ENCODE data around the gene CCDC88C.

The CCDC88C gene

DNA sequence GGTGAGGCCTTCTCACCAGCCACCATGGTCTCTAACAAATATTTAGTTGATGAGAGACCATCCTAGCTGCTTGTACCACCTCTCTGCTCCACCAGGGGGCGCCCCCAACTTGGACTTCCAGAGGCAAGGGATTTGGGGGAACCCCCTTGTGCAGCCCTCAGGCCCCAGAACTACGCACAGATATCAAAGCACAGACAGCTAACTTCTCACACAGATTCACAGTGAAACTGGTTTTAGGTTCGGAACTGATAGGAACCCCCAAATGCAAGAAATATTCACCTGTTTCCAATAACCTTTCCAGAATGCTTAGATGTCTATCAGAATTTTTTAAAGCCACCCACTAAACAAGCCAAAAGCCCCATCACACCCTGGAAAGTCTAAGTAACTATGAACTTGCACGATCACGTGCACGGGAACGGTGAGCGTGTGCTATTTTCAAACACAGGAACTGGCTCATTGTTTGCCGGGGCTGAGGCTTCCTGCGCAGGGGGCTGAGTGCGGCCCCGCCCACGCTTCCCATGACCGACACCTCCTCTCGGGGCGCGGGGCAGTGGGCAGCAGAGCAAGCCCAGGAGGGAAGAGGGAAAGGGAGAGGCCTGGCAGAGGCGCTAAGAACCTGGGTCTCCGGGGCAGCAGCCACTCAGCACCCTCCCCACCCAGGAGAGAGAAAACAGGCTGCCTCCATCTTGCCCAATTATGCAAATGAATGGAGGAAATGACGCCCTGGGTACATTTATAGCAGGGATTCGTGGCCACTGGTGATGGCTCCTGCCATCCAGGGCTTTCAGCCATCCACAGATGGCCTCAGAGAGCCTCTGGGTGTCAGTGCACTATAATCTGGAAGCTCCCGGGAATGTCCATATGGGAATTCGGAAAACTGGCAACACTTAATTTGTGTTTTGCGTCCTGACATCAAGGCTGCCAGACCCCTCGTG lies 93.7 kb downstream of the CCDC88C start:
- peaks cover 58% of the 10 kb centered on the region for H3K36me3 ChIP-seq (ENCODE audit: insufficient read depth, low read depth, low read length)
- H3K9ac ChIP-seq (ENCODE audit: low read depth, low read length): no peak overlapping the region
- H3K4me1 ChIP-seq (ENCODE audit: insufficient read depth, low read length): peaks cover 3% of the 10 kb centered on the region; the same call in 1 of the 2 replicates
- H3K9me3 ChIP-seq (ENCODE audit: insufficient read depth, low read depth, low read length): no peaks in the 10 kb centered on the region
- no peaks in the 10 kb centered on the region for H3K27me3 ChIP-seq (ENCODE audit: insufficient read depth, low read length)
- no peak overlapping the region for H3K4me3 ChIP-seq (ENCODE audit: low read length)
- no peak overlapping the region for H3K27ac ChIP-seq (ENCODE audit: low read length)

DNA sequence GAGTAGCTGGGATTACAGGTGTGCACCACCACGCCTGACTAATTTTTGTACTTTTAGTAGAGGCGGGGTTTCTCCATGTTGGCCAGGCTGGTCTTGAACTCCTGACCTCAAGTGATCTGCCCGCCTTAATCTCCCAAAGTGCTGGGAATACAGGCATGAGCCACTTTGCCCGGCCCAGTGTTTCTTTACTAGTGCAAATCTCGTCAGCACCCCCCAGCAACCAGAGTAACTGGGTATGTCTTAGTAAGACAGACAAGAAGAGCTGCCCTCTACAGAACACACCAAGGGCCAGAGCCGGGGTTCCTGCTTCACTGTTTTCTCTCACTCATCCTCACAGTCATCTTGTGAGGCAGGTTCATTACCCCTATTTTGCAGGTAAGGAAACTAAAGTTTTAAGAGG lies 94.6 kb downstream of the CCDC88C start:
- Histone ChIP-seq H3K4me1 (ENCODE audit: insufficient read depth, low read length) (peaks cover 3% of the 10 kb centered on the region; the same call in 1 of the 2 replicates), H3K27me3 (ENCODE audit: insufficient read depth, low read length) (no peaks in the 10 kb centered on the region), H3K27ac (ENCODE audit: low read length) (no peak overlapping the region), H3K4me3 (ENCODE audit: low read length) (no peak overlapping the region), H3K36me3 (ENCODE audit: insufficient read depth, low read depth, low read length) (peaks cover 67% of the 10 kb centered on the region), H3K9ac (ENCODE audit: low read depth, low read length) (no peak overlapping the region), H3K9me3 (ENCODE audit: insufficient read depth, low read depth, low read length) (no peaks in the 10 kb centered on the region)

DNA sequence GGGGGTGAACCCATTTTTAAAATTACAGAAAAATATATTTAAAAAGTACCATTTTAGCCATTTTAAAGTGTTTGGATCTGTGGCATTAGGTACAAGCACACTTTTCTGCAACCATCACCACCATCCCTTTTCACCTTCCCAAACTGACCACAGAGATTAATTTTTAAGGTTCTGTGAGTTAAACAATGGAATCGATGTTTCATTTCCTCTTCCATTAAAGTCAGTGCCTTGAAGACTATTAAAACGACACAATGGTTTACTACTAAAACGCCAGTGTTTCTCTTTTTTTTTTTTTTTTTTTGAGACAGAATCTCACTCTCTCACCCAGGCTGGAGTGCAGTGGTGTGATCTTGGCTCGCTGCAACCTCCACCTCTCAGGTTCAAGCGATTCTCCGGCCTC lies 95.0 kb downstream of the CCDC88C start:
- Histone ChIP-seq H3K4me3 (ENCODE audit: low read length) (no peak overlapping the region), H3K4me1 (ENCODE audit: insufficient read depth, low read length) (peaks cover 3% of the 10 kb centered on the region; the same call in 1 of the 2 replicates), H3K9me3 (ENCODE audit: insufficient read depth, low read depth, low read length) (no peaks in the 10 kb centered on the region), H3K36me3 (ENCODE audit: insufficient read depth, low read depth, low read length) (peaks cover 71% of the 10 kb centered on the region), H3K27me3 (ENCODE audit: insufficient read depth, low read length) (no peaks in the 10 kb centered on the region), H3K9ac (ENCODE audit: low read depth, low read length) (no peak overlapping the region), H3K27ac (ENCODE audit: low read length) (no peak overlapping the region)

DNA sequence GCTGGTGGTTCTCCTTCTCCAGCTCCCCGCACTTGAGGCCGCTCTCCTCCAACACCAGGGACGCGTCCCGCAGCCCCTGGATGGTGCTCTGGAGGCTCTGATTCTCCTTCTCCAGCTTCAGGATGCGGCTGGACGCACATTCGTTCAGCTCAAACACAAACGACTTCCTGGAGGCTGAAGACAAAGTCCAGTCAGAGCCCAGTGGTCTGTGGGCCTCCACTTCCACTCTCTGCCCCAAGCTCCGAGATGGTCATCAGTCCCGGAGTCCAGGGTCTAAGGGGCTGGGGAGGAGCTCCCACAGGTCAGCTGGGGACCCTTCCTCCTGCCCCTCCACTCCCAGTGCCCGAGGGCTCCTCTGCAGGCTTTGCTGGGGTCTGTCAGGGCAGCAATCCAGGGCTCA lies 96.5 kb downstream of the CCDC88C start:
- H3K9me3 ChIP-seq (ENCODE audit: insufficient read depth, low read depth, low read length): no peaks in the 10 kb centered on the region
- H3K27ac ChIP-seq (ENCODE audit: low read length): no peak overlapping the region
- no peaks in the 10 kb centered on the region for H3K27me3 ChIP-seq (ENCODE audit: insufficient read depth, low read length)
- no peak overlapping the region for H3K4me3 ChIP-seq (ENCODE audit: low read length)
- peaks cover 76% of the 10 kb centered on the region for H3K36me3 ChIP-seq (ENCODE audit: insufficient read depth, low read depth, low read length)
- peaks cover 3% of the 10 kb centered on the region; the same call in 1 of the 2 replicates for H3K4me1 ChIP-seq (ENCODE audit: insufficient read depth, low read length)
- H3K9ac ChIP-seq (ENCODE audit: low read depth, low read length): no peak overlapping the region

DNA sequence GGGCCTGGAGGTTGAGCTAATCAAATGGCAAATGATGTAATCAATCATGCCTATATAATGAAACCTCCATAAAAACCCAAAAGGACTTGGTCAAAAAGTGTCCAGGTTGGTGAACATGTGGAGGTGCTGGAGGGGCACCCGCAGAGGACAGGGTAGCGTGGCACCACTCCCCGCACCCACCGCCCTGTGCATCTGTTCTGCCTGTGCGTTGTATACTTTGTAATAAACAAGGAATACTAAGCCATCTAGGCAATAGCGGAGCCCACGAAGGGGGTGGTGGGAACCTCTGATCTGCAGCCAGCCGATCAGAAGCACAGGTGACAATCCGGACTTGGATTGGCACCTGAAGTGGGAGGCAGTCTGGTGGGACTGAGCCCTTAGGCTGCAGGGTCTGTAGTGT lies 97.4 kb downstream of the CCDC88C start:
- Histone ChIP-seq H3K4me1 (ENCODE audit: insufficient read depth, low read length) (peaks cover 3% of the 10 kb centered on the region; the same call in 1 of the 2 replicates), H3K9me3 (ENCODE audit: insufficient read depth, low read depth, low read length) (0 out of 2 replicates have a peak, but pooled peaks cover 5% of the 10 kb centered on the region), H3K27ac (ENCODE audit: low read length) (no peak overlapping the region), H3K4me3 (ENCODE audit: low read length) (no peak overlapping the region), H3K9ac (ENCODE audit: low read depth, low read length) (no peak overlapping the region), H3K27me3 (ENCODE audit: insufficient read depth, low read length) (no peaks in the 10 kb centered on the region), H3K36me3 (ENCODE audit: insufficient read depth, low read depth, low read length) (peaks cover 78% of the 10 kb centered on the region)

DNA sequence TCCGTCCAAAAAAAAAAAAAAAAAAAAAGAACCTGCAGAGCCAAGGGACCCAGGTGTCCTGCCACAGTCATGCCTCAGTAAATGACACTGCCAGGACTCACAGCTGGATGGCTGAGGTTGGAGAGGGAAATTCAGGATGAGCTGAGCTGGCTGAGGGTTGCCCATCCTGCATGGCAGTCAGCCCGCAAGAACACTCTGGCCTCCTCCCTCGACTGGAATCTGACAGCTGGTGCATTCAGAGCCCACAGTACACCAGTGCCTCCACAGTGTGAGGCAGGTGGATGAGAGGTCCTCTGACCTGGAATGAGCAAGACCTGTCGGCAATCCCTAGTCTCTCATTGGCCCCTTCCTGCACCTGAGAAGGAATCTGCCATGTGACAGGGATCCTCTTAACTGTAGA lies 98.7 kb downstream of the CCDC88C start:
- Histone ChIP-seq H3K9me3 (ENCODE audit: insufficient read depth, low read depth, low read length) (peaks cover 19% of the 10 kb centered on the region), H3K4me1 (ENCODE audit: insufficient read depth, low read length) (peaks cover 3% of the 10 kb centered on the region; the same call in 1 of the 2 replicates), H3K36me3 (ENCODE audit: insufficient read depth, low read depth, low read length) (peaks cover 80% of the 10 kb centered on the region)

DNA sequence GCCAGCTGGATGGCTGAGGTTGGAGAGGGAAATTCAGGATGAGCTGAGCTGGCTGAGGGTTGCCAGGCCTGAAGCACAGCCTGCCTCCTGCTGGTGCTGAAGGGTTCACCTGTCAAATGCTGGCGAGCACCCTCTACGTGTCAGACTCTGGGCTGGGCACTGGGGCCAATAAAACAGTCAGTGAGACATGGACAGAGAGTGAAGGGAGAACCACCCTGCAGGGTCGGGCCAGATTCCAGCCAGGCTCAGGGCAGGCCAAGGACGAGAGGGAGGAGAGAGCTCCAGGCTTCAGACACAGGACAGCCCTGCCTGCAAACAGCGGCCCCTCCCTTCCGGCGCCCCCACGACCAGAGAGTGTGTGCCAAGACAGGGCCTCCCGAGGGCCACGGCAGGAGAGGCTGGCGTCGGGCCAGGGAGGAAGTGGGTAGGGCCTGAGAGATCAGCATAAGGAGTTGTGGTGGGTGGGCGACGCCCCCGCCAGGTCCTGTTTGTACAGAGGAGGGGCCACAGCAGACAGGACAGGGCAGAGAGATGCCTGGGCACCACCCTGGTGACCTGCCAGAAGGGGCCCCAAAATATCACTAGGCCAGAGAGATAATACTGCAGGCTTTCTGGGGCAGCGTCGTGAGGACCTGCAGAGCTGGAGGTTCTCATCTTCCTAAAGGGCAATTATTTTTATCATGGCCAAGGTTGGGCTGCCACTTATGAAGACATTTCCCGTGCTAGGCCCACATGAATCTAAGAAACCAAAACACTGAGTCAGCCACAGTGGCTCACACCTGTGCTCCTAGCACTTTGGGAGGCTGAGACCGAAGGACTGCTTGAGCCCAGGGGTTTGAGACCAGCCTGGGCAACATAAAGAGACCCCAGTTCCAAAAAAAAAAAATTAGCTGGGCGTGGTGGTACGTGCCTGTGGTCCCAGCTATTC lies 100.0 kb downstream of the CCDC88C start:
- Histone ChIP-seq H3K9me3 (ENCODE audit: insufficient read depth, low read depth, low read length) (peaks cover 26% of the 10 kb centered on the region), H3K36me3 (ENCODE audit: insufficient read depth, low read depth, low read length) (peaks cover 92% of the 10 kb centered on the region), H3K27me3 (ENCODE audit: insufficient read depth, low read length) (no peaks in the 10 kb centered on the region), H3K9ac (ENCODE audit: low read depth, low read length) (no peak overlapping the region), H3K27ac (ENCODE audit: low read length) (no peak overlapping the region), H3K4me3 (ENCODE audit: low read length) (no peak overlapping the region), H3K4me1 (ENCODE audit: insufficient read depth, low read length) (no peaks in the 10 kb centered on the region)

More for the DNA sequence above, 98.7 kb downstream of the CCDC88C start:
- Histone ChIP-seq H3K27me3 (ENCODE audit: insufficient read depth, low read length) (no peaks in the 10 kb centered on the region), H3K27ac (ENCODE audit: low read length) (no peak overlapping the region), H3K4me3 (ENCODE audit: low read length) (no peak overlapping the region), H3K9ac (ENCODE audit: low read depth, low read length) (no peak overlapping the region)

DNA sequence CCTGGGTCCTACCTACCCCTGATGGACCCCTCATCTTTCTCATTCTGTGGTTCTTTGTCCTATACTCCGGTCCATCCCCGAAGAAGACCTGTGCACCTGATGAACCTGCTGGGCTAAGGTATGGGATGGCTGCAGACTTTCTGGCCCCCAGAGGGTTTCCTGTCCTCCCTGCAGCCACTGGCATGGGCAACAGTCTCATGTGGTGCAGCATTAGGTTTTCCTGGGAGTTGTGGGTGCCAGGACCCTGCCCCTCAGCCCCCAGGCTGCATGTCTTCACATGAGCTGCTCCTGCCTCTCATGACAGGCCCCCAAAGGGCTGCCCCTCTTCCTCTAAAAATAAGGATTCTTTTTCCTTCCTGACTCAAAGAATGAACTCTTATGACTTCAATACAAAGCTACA lies 100.9 kb downstream of the CCDC88C start:
- H3K9me3 ChIP-seq (ENCODE audit: insufficient read depth, low read depth, low read length): peaks cover 26% of the 10 kb centered on the region
- no peaks in the 10 kb centered on the region for H3K27me3 ChIP-seq (ENCODE audit: insufficient read depth, low read length)
- no peak overlapping the region for H3K27ac ChIP-seq (ENCODE audit: low read length)
- peaks cover 90% of the 10 kb centered on the region for H3K36me3 ChIP-seq (ENCODE audit: insufficient read depth, low read depth, low read length)
- no peak overlapping the region for H3K4me3 ChIP-seq (ENCODE audit: low read length)
- H3K9ac ChIP-seq (ENCODE audit: low read depth, low read length): no peak overlapping the region
- H3K4me1 ChIP-seq (ENCODE audit: insufficient read depth, low read length): no peaks in the 10 kb centered on the region

DNA sequence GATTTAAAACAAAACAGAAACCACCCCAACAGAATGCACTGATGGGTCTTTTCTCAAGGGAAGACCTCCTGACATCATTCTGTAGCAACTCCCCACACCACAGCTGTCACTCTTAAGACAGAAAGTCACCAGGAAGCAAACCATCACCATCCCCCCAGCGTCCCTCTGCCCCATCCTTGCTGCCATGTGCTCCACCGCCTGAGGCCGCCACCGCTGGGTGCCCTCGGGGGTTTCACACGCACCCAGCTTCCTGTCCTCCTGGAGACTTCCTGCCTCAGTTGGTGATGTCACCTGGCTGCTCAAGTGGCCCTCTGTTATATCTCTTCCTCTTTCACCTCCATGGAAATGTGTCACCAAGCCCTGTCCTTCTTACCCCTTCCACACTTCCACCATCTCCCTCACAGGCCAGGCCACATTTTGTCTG lies 101.8 kb downstream of the CCDC88C start:
- Histone ChIP-seq H3K27ac (ENCODE audit: low read length) (no peak overlapping the region), H3K27me3 (ENCODE audit: insufficient read depth, low read length) (no peaks in the 10 kb centered on the region), H3K9me3 (ENCODE audit: insufficient read depth, low read depth, low read length) (peaks cover 26% of the 10 kb centered on the region), H3K9ac (ENCODE audit: low read depth, low read length) (no peak overlapping the region), H3K4me3 (ENCODE audit: low read length) (no peak overlapping the region), H3K36me3 (ENCODE audit: insufficient read depth, low read depth, low read length) (peaks cover 89% of the 10 kb centered on the region), H3K4me1 (ENCODE audit: insufficient read depth, low read length) (no peaks in the 10 kb centered on the region)

DNA sequence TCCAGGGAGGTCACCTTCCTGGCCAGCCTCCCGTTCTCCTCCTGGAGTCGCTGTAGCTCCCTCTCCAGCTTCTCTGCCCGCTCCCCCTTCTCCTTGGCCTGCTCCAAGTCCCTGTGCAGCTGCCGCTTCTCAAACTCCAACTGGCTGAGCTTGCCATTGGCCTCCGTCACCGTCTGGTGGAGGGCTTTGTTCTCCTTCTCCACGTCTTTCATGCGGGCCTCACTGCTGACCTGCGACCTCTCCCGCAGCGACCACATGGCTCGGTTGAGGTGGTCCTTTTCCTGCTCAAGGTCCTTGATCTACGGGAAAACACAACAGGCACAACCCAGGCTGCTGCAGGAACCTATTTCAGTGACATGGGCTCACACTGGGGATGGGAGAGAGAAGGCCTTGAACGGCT lies 103.8 kb downstream of the CCDC88C start:
- no peaks in the 10 kb centered on the region for H3K27me3 ChIP-seq (ENCODE audit: insufficient read depth, low read length)
- H3K4me1 ChIP-seq (ENCODE audit: insufficient read depth, low read length): no peaks in the 10 kb centered on the region
- no peak overlapping the region for H3K4me3 ChIP-seq (ENCODE audit: low read length)
- H3K9ac ChIP-seq (ENCODE audit: low read depth, low read length): no peak overlapping the region
- no peak overlapping the region for H3K27ac ChIP-seq (ENCODE audit: low read length)
- H3K9me3 ChIP-seq (ENCODE audit: insufficient read depth, low read depth, low read length): peaks cover 26% of the 10 kb centered on the region
- H3K36me3 ChIP-seq (ENCODE audit: insufficient read depth, low read depth, low read length): peaks cover 90% of the 10 kb centered on the region

DNA sequence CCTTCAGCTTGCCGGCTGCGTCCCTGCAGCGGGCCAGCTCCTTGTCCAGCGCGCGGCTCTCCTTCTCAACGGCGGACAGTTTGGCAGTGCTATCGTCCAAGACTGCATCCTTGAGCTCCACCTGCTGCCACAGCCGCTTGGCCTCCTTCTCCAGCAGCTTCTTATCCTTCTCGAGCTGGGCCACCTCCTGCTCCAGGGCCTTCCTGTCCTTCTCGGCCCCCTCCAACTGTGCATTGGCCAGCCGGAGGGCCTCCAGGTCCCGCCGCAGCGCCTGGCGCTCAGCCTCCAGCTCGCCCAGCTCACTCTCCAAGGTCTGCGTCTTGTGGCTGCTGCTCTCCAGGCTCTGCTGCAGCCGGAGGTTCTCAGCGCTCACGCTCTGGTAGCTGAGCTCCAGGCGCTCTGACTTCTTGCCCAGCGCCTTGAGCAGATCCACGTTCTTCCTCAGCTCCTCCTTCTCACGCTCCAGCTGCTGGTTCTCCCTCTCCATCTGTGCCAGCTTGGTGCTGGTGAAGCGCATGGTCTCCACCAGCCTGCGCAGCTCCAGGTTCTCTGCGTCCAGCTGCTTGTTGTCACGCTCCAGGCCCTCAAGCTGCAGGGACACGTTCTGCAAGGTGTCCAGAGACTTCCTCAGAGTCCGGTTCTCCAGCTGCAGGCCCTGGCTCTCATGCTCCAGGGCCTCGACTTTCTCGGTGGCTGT lies 104.3 kb downstream of the CCDC88C start:
- Histone ChIP-seq H3K9ac (ENCODE audit: low read depth, low read length) (no peak overlapping the region), H3K4me3 (ENCODE audit: low read length) (no peak overlapping the region), H3K36me3 (ENCODE audit: insufficient read depth, low read depth, low read length) (peaks cover 90% of the 10 kb centered on the region), H3K9me3 (ENCODE audit: insufficient read depth, low read depth, low read length) (peaks cover 26% of the 10 kb centered on the region), H3K27ac (ENCODE audit: low read length) (no peak overlapping the region), H3K27me3 (ENCODE audit: insufficient read depth, low read length) (no peaks in the 10 kb centered on the region), H3K4me1 (ENCODE audit: insufficient read depth, low read length) (no peaks in the 10 kb centered on the region)

Data from iPS-20b (cell line).